ENCODE measurements around the gene TSSK1B. TPM values are rescaled to one million over a fixed set of nuclear protein-coding genes. Genes with fewer than 3 reads are reported as not detected.

The TSSK1B gene
- total RNA-seq, 2 experiments from 2014 or later: not detected

GRCh38 chr5:113452941-113453340 is 18.2 kb upstream of the TSSK1B start:
- Histone ChIP-seq H3K4me1 (ENCODE audit: insufficient read depth, low read length, poor library complexity, severe bottlenecking) (peaks cover 20% of the 10 kb centered on the region), H2AFZ (ENCODE audit: low read length) (0 out of 2 replicates have a peak overlapping the region, but pooled peaks have one; percentile 29), H4K20me1 (ENCODE audit: insufficient read depth, low read length) (no peaks in the 10 kb centered on the region), H3K9me2 (ENCODE audit: insufficient read depth, low read length) (no peaks in the 10 kb centered on the region), H3K79me2 (ENCODE audit: insufficient read depth, low read depth, low read length) (no peaks in the 10 kb centered on the region), H3K4me3 (ENCODE audit: low read depth, low read length, poor library complexity, severe bottlenecking) (no peak overlapping the region), H3K4me2 (ENCODE audit: low read length) (peak overlapping the region; percentile 39), H3K27ac (ENCODE audit: low read depth, low read length, poor library complexity, severe bottlenecking) (peak overlapping the region; percentile 57), H3K9me3 (ENCODE audit: low read length) (no peaks in the 10 kb centered on the region), H3K36me3 (ENCODE audit: insufficient read depth, low read length) (no peaks in the 10 kb centered on the region)
- BruUV-seq (replicated peaks): no TSS peak
- ChIA-PET CTCF (ENCODE audit: unreplicated experiment) (no interaction called here), POLR2A (interaction anchor here (0.7 kb wide), 1 partner anchor 105 kb away, joined by 3 read pairs; no protein-coding TSS in a partner anchor)
- no peak for TF ChIP-seq EZH2phosphoT487 (IDR thresholded peaks at IDR 0.05; ENCODE audit: borderline replicate concordance, low read depth, low read length)
- DNase-seq (ENCODE audit: low spot score): no peak
- intact Hi-C loops (cut with micrococcal nuclease; ENCODE audit: unreplicated experiment): no loop called here

GRCh38 chr5:113451797-113452196 is 17.0 kb upstream of the TSSK1B start:
- H3K9me2 ChIP-seq (ENCODE audit: insufficient read depth, low read length): no peaks in the 10 kb centered on the region
- intact Hi-C loops (cut with micrococcal nuclease; ENCODE audit: unreplicated experiment): no loop called here
- H3K4me1 ChIP-seq (ENCODE audit: insufficient read depth, low read length, poor library complexity, severe bottlenecking): peaks cover 20% of the 10 kb centered on the region
- no peaks in the 10 kb centered on the region for H3K79me2 ChIP-seq (ENCODE audit: insufficient read depth, low read depth, low read length)
- no peaks in the 10 kb centered on the region for H3K9me3 ChIP-seq (ENCODE audit: low read length)
- H3K36me3 ChIP-seq (ENCODE audit: insufficient read depth, low read length): no peaks in the 10 kb centered on the region
- POLR2A ChIA-PET: interaction anchor here (0.6 kb wide), 1 partner anchor 66 kb away, joined by 3 read pairs; no protein-coding TSS in a partner anchor
- BruUV-seq (replicated peaks): no TSS peak
- H2AFZ ChIP-seq (ENCODE audit: low read length): peak overlapping the region; percentile 29; the same call in 1 of the 2 replicates
- CTCF ChIA-PET (ENCODE audit: unreplicated experiment): no interaction called here
- no peak overlapping the region for H3K4me3 ChIP-seq (ENCODE audit: low read depth, low read length, poor library complexity, severe bottlenecking)
- peak overlapping the region; percentile 57 for H3K27ac ChIP-seq (ENCODE audit: low read depth, low read length, poor library complexity, severe bottlenecking)
- no peak for TF ChIP-seq EZH2phosphoT487 (IDR thresholded peaks at IDR 0.05; ENCODE audit: borderline replicate concordance, low read depth, low read length)
- no peak for TF ChIP-seq CTCF (conservative IDR thresholded peaks at IDR 0.05; ENCODE audit: low read length)
- no peaks in the 10 kb centered on the region for H4K20me1 ChIP-seq (ENCODE audit: insufficient read depth, low read length)
- DNase-seq (ENCODE audit: low spot score): no peak
- peak overlapping the region; percentile 39; the same call in 1 of the 2 replicates for H3K4me2 ChIP-seq (ENCODE audit: low read length)

- no peaks in the 10 kb centered on the region for H3K9me3 ChIP-seq (ENCODE audit: low read length)
- intact Hi-C loops (cut with micrococcal nuclease; ENCODE audit: unreplicated experiment): no loop called here
- BruUV-seq (replicated peaks): no TSS peak
- H3K4me1 ChIP-seq (ENCODE audit: insufficient read depth, low read length, poor library complexity, severe bottlenecking): peaks cover 20% of the 10 kb centered on the region
- no peak for TF ChIP-seq CTCF (conservative IDR thresholded peaks at IDR 0.05; ENCODE audit: low read length)
- no peak for TF ChIP-seq EZH2phosphoT487 (IDR thresholded peaks at IDR 0.05; ENCODE audit: borderline replicate concordance, low read depth, low read length)
- H3K9me2 ChIP-seq (ENCODE audit: insufficient read depth, low read length): no peaks in the 10 kb centered on the region
- H3K27ac ChIP-seq (ENCODE audit: low read depth, low read length, poor library complexity, severe bottlenecking): no peak overlapping the region
- no peak overlapping the region for H3K4me2 ChIP-seq (ENCODE audit: low read length)
- no peak overlapping the region for H3K4me3 ChIP-seq (ENCODE audit: low read depth, low read length, poor library complexity, severe bottlenecking)
- ChIA-PET POLR2A (interaction anchor here (0.6 to 1.1 kb wide), 4 partner anchors 10 to 26 kb away, joined by 3 to 4 read pairs (median 3); no protein-coding TSS in a partner anchor), CTCF (ENCODE audit: unreplicated experiment) (no interaction called here)
- no peaks in the 10 kb centered on the region for H3K79me2 ChIP-seq (ENCODE audit: insufficient read depth, low read depth, low read length)
- no peak for DNase-seq (ENCODE audit: low spot score)
- H4K20me1 ChIP-seq (ENCODE audit: insufficient read depth, low read length): no peaks in the 10 kb centered on the region
- no peak overlapping the region for H2AFZ ChIP-seq (ENCODE audit: low read length)
- no peaks in the 10 kb centered on the region for H3K36me3 ChIP-seq (ENCODE audit: insufficient read depth, low read length)
Measured at GRCh38 chr5:113450929-113451328, 16.1 kb upstream of the TSSK1B start.

Data from OCI-LY7 (cell line).